Smooth muscle cell (in vitro differentiated cells): Measurements from ENCODE around the gene MRPL52. TPM values are rescaled to one million over a fixed set of nuclear protein-coding genes. Genes with fewer than 3 reads are reported as not detected.

Experiments
- DNase-seq: peaks from one replicate; lab custom pipeline; 2025; ENCODE audit not compliant: unreplicated experiment; lab: John Stamatoyannopoulos, UW
- H2AFZ ChIP-seq: fragments of 200-600 bp; sonication (generic); 2 replicates; pipeline ENCODE4 v1.6.0; 2016; ENCODE audit warnings: antibody characterized with exemption, low read depth, mild to moderate bottlenecking
- H3F3A ChIP-seq: fragments of 200-600 bp; sonication (generic); 2 replicates; pipeline ENCODE4 v1.6.0; 2017; ENCODE audit warnings: antibody characterized with exemption, low read depth
- H3K27ac ChIP-seq: fragments of 200-600 bp; sonication (generic); 2 replicates; pipeline ENCODE4 v1.5.1; 2016; ENCODE audit warnings: low read depth, mild to moderate bottlenecking
- H3K27me3 ChIP-seq: fragments of 200-600 bp; sonication (generic); 2 replicates; pipeline ENCODE4 v1.6.1; 2016; ENCODE audit warnings: low read depth, mild to moderate bottlenecking
- H3K36me3 ChIP-seq: fragments of 200-600 bp; sonication (generic); 2 replicates; pipeline ENCODE4 v1.5.1; 2016; ENCODE audit warnings: low read depth
- H3K4me1 ChIP-seq: fragments of 200-600 bp; sonication (generic); 2 replicates; pipeline ENCODE4 v1.5.1; 2016; ENCODE audit warnings: low read depth
- H3K4me2 ChIP-seq: fragments of 200-600 bp; sonication (generic); 2 replicates; pipeline ENCODE4 v1.6.0; 2016; ENCODE audit warnings: mild to moderate bottlenecking
- H3K4me3 ChIP-seq: fragments of 200-600 bp; sonication (generic); 2 replicates; pipeline ENCODE4 v1.5.1; 2016; ENCODE audit warnings: mild to moderate bottlenecking
- H3K79me2 ChIP-seq: fragments of 200-600 bp; sonication (generic); 2 replicates; pipeline ENCODE4 v1.6.0; 2016; ENCODE audit warnings: low read depth, mild to moderate bottlenecking
- H3K9ac ChIP-seq: fragments of 200-600 bp; sonication (generic); 2 replicates; pipeline ENCODE4 v1.6.0; 2016; ENCODE audit warnings: low read depth
- H3K9me3 ChIP-seq: fragments of 200-600 bp; sonication (generic); replicated peaks from 2 replicates; pipeline ENCODE4 v1.5.1; 2016; ENCODE audit warnings: low read depth
- H4K20me1 ChIP-seq: fragments of 200-600 bp; sonication (generic); 2 replicates; pipeline ENCODE4 v1.6.0; 2016; ENCODE audit warnings: low read depth
- CTCF ChIP-seq: fragments of 200-600 bp; sonication (generic); IDR thresholded peaks from 2 replicates; pipeline ENCODE4 v1.5.1; 2017; ENCODE audit warnings: borderline replicate concordance, mild to moderate bottlenecking, antibody characterized with exemption; ENCODE audit not compliant: insufficient read depth, poor library complexity, severe bottlenecking
- WGBS: methylation state at CpG from one replicate; pipeline ENCODE4 v1.1.7; 2016; ENCODE audit warnings: low lambda C conversion rate; 5-methylcytosine and 5-hydroxymethylcytosine counted together
- polyA plus RNA-seq: library from polyadenylated mRNA; unstranded; fragments of >200 nt; fragmentation: Nextera tagmentation; extraction: Ambion mirVana; gene quantifications from 2 replicates; pipeline ENCODE4 v1.2.1, GENCODE V29; 2016
- total RNA-seq: library from RNA; depleted of rRNA; stranded (reverse); fragments of >200 nt; gene quantifications from 2 replicates; pipeline ENCODE4 v1.2.3, GENCODE V29; 2014

The MRPL52 gene
- total and polyA plus RNA-seq, 2 experiments from 2014 or later = 220 to 274 TPM

DNA sequence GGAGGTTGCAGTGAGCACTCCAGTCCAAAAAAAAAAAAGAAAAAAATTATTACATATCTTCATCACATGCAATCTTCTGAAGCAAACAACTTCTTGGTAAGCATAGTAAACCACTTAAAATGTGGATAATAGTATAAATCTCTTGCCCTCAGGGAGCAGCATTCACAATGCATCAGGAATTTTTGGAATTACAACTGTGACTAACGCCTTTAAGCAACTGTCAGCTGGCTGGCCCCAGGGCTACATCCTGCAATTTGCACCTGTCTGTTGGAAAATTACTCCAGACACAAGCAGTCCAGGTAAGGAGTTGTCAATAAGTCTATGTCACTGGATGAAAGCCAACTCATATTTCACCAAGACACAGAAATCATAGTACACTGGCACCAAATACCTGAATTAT, 9.0 kb upstream of the MRPL52 start:
- no peak overlapping the region for H2AFZ ChIP-seq
- DNase-seq = no peak
- peak overlapping the region; percentile 20 for H3K4me2 ChIP-seq
- no peaks in the 10 kb centered on the region for H3K36me3 ChIP-seq
- peak overlapping the region; percentile 26 for H3K9ac ChIP-seq
- no peak overlapping the region for H3K4me3 ChIP-seq
- no peak for TF ChIP-seq CTCF
- H4K20me1 ChIP-seq = no peaks in the 10 kb centered on the region
- 45% methylated on average over 1 of the region's 1 CpG for WGBS
- peak overlapping the region; percentile 88 for H3K27ac ChIP-seq
- no peaks in the 10 kb centered on the region for H3K9me3 ChIP-seq
- H3K79me2 ChIP-seq = no peaks in the 10 kb centered on the region
- H3K4me1 ChIP-seq = peaks cover 32% of the 10 kb centered on the region
- H3F3A ChIP-seq = peaks cover 45% of the 10 kb centered on the region
- H3K27me3 ChIP-seq = no peaks in the 10 kb centered on the region

- Histone ChIP-seq H3K9ac (peak overlapping the region; percentile 26), H3K4me1 (peaks cover 31% of the 10 kb centered on the region), H3K27me3 (no peaks in the 10 kb centered on the region), H3K79me2 (no peaks in the 10 kb centered on the region), H4K20me1 (no peaks in the 10 kb centered on the region), H3K27ac (peak overlapping the region; percentile 88), H3K9me3 (no peaks in the 10 kb centered on the region), H3K36me3 (no peaks in the 10 kb centered on the region), H2AFZ (no peak overlapping the region), H3K4me2 (peak overlapping the region; percentile 86), H3F3A (peaks cover 45% of the 10 kb centered on the region), H3K4me3 (no peak overlapping the region)
- DNase-seq = no peak
- no peak for TF ChIP-seq CTCF
- 32% methylated on average over 24 of the region's 24 CpGs for WGBS
Measured at GRCh38 chr14:22821193-22822015, 8.3 kb upstream of the MRPL52 start.

DNA sequence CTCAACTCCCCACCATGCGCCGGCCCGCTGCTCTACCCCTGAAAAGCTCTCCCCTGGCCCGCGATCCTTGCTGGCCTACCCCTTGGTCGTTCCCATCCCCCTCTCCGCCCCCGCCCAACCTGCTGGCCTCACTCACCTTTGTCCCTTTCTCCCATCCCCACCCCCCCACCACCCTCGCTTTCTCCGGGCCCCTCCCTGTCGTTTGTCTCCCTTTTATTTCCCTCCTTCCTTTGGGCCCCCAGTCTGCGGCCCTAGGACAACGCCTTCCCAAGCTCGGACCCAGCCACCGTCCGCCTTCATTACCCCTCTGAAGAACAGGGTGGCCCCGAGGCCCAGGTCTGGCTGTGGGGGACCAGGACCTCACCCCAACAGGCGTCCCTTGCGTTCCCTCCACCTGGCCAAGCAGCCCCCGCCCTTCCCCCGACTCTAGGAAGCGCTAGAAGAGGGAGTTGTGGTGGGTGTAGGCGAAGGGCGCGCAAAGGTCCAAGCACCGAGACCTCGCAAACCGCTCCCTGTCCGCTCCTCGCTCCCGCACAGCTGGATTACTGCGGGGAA, 7.6 kb upstream of the MRPL52 start:
- TF ChIP-seq CTCF = no peak
- Histone ChIP-seq H3K9ac (peak overlapping the region; percentile 68), H4K20me1 (no peaks in the 10 kb centered on the region), H3K4me2 (peak overlapping the region; percentile 86), H2AFZ (peak overlapping the region; percentile 70), H3K27ac (peak overlapping the region; percentile 88), H3K4me1 (peaks cover 31% of the 10 kb centered on the region), H3F3A (peaks cover 45% of the 10 kb centered on the region), H3K27me3 (no peaks in the 10 kb centered on the region), H3K79me2 (no peaks in the 10 kb centered on the region), H3K9me3 (no peaks in the 10 kb centered on the region), H3K4me3 (peak overlapping the region; percentile 46), H3K36me3 (no peaks in the 10 kb centered on the region)
- WGBS = 14% methylated on average over 21 of the region's 32 CpGs
- DNase-seq = no peak
